Stromal cell of bone marrow (primary cell): ENCODE measurements around the gene LSM2.
"Not testable (repeated sequence)": the region's sequence is repeated elsewhere in the genome, so short reads cannot be mapped to it uniquely, and the experiment has no call there.

ENCODE experiments used
- DNase-seq: peaks from one replicate; pipeline ENCODE4 v3.0.0-alpha.2; 2012; ENCODE audit warnings: low read depth

The LSM2 gene

GRCh38 chr6:31797588-31797987 lies 9.2 kb downstream of the LSM2 start:
- DNase-seq: no peak

- no peak for DNase-seq
These were observed 9.8 kb downstream of the LSM2 start for GRCh38 chr6:31796993-31797385.

GRCh38 chr6:31795616-31796298 lies 11.0 kb downstream of the LSM2 start, which contains the start of gene VARS1:
Gene VARS1, minus strand, starts transcription at chr6:31795752. Its CDS starts 535 bp downstream, at chr6:31795217.
- peak; percentile 77 for DNase-seq

- no peak for DNase-seq
These were observed 11.7 kb downstream of the LSM2 start for GRCh38 chr6:31794866-31795615.

GRCh38 chr6:31794294-31794865 lies 12.4 kb downstream of the LSM2 start:
- no peak for DNase-seq

- DNase-seq: not testable (repeated sequence)
These were observed 12.9 kb downstream of the LSM2 start for GRCh38 chr6:31793927-31794245.

- DNase-seq: no peak
These were observed 14.0 kb downstream of the LSM2 start for GRCh38 chr6:31792761-31793171.

- no peak for DNase-seq
These were observed 14.7 kb downstream of the LSM2 start for GRCh38 chr6:31792090-31792374.

- no peak for DNase-seq
These were observed 15.3 kb downstream of the LSM2 start for GRCh38 chr6:31791324-31792089.

- DNase-seq: no peak
These were observed 21.3 kb downstream of the LSM2 start for GRCh38 chr6:31785475-31785874.

- no peak for DNase-seq
These were observed 22.5 kb downstream of the LSM2 start for GRCh38 chr6:31784098-31784925.

GRCh38 chr6:31782126-31782855 lies 24.5 kb downstream of the LSM2 start:
- DNase-seq: no peak

- no peak for DNase-seq
These were observed 25.3 kb downstream of the LSM2 start for GRCh38 chr6:31781244-31782125.

- DNase-seq: no peak
These were observed 26.1 kb downstream of the LSM2 start for GRCh38 chr6:31780507-31781243.

- no peak for DNase-seq
These were observed 26.9 kb downstream of the LSM2 start for GRCh38 chr6:31779908-31780307.

- no peak for DNase-seq
These were observed 27.5 kb downstream of the LSM2 start for GRCh38 chr6:31778999-31779885.

- DNase-seq: no peak
These were observed 28.6 kb downstream of the LSM2 start for GRCh38 chr6:31778193-31778592.

- no peak for DNase-seq
These were observed 29.1 kb downstream of the LSM2 start for GRCh38 chr6:31777667-31778050.
